Colon (tissue), 2 donors: ENCODE measurements around the gene TMEM132C.

Experiments
- FAIRE-seq: peaks from 2 replicates; lab custom pipeline; 2012; peaks lifted over from hg19 to GRCh38; lab: Jason Lieb, UNC
- donor health status: control.
- donor health status: control.

TMEM132C gene

DNA sequence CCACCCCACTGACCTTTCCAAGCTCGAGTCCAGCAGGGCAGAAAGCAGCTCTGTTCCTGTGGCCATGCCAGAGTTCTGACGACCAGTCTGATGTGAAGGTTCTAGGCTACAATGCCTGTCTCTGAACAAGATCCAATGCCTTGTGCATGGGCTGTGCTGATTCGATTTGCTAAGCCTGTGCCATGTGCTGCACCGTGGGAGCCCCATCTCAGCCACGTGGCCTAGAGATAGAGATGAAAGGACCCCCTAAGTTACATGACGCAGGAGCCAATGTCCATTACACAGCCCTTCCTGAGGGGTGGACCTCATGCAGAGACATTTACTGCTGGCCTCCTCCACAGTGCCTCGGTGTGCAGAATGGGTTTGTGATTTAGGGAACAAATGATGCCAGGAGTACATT lies 300.8 kb downstream of the TMEM132C start:
- FAIRE-seq = no peak

DNA sequence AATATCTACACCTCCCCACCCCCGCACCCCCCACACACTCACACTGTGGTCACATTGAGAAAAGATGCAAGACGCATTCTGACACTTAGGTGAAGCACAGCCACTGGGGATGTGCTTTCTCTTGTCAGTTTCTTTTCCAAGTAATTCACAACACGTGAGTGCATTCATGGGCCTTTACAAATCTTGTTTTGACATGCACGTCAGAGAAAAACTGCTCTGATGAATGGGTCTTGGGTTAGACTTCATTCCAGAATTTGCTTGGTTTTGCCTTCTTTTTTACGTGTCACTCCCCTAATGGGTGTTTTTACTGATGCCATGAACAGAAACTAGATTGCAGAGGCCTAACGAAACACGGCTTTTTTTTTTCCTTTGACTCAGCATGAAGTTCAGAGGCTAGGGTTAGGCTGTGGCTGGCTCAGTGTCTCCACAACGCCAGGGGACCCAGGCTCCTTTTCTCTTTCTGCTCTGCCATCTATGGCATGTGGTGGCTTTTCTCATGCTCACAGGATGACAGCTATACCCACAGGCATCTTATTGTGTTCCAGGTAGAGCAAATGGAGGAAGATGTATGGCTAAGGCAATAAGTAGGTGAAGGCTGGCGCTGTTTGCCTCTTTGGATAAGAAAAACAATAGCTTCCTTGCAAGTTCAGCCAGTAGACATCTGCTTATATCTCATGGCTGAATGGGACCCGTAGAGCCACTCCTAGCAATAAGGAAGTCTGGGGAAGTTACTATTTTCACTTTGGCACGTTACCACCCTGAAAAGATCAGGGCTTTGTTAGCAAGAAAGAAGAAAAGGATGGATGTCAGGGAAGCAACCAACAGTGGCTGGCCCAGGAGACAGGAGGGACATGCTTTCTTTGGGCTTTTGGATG lies 303.5 kb downstream of the TMEM132C start:
- FAIRE-seq = no peak

DNA sequence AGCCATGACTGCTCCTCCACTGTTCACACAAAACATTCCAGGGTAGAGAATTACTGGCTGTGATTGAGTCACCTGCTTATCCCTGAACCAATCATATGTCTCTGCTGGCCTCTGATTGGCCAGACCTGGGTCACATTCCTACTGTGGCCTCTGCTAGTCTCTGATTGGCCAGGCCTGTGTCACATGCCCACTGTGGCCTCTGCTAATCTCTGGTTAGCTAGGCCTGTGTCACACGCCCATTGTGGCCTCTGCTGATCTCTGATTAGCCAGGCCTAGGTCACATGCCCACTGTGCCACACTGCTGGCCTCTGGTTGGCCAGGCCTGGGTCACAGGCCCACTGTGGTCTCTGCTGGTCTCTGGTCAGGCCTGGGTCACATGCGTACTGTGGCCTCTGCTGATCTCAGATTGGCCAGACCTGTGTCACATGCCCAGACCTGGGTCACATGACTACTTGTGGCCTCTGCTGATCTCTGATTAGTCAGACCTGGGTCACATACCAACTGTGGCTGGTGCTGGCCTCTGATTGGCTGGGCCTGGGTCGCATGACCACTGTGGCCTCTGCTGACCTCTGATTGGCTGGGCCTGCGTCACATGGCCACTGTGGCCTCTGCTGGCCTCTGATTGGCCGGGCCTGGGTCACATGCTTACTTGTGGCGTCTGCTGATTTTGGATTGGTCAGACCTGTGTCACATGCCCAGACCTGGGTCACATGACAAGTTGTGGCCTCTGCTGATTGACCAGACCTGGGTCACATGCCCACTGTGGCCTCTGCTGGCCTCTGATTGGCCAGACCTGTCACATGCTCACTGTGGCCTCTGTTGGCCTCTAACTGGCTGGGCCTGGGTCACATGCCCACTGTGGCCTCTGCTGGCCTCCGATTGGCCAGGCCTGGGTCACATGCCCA lies 305.2 kb downstream of the TMEM132C start:
- no peak for FAIRE-seq

DNA sequence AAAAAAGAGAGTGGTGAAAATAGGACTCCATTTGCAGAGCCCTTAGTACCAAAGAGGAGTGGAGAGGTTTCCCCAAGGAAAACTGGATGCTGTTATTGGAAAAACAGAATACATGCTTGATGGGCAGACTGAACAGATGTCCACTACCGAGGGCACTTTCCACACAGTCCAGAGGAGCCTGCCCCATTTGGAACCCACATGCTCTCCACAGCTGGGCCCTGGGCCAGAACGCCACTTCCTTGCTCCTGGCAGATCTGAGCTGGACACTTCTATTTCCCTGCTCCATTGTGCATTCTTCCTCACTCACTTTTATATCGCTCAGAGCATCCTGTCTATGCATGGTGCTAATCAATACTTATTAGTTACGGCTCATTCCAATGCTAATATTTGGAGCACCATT lies 306.9 kb downstream of the TMEM132C start:
- FAIRE-seq = no peak

DNA sequence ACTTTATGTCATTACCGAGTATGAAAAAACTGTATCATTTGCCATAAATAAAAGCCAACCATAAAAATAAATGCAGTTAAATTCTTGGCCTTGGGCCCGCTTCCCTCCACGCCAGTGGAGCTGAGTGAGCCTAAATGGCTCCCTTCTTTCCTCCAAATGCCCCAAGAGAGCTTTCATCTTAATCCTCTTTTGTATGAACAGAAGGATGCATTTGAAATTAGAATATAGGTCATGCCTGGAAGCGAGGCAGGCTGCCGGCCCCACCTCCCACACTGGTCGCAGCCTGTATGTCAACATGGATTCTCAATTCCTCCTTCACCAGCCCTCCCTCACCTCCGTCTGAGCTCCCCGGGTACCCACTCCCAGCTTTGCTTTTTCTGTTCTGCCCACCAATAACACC lies 311.1 kb downstream of the TMEM132C start:
- no peak for FAIRE-seq

DNA sequence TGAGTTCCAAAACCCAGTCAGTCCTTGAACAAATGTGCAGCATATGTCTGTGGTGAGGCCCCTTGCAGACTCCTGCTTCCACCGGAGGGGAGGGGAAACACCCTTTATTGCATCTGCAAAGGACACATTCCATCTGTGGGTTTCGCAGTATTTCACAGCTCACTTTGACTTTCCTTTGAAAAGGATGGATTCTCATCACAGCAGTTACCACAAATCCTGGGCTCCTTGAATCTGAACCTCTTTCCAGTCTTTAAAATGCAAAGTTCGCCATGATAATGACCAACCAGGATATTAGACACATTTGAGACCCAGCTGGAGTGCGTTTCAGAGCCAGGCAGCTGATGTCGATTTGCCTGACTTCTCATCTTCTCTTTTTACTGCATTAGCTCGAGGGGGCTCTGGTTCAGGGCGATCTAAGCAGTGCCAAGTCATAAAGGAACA lies 314.4 kb downstream of the TMEM132C start:
- no peak for FAIRE-seq

DNA sequence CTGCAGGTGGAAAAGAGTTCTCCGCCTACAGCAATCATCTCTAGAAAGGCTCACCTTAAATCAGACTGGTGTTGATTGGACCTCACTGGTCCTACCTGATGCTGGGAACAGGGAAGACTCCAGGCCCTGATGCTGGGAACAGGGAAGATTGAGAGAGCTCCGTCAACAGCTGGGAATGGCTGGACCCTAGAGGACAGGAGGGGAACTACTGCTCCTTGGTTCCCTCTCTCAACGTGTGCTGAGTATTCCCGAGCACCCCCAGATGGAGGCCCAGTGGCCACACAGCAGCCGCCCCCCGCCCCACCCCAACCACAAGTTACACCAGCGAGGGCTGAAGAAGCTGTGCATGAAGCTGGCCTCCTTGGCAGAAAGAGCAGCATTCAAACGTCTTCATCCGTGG lies 316.5 kb downstream of the TMEM132C start:
- FAIRE-seq = no peak

DNA sequence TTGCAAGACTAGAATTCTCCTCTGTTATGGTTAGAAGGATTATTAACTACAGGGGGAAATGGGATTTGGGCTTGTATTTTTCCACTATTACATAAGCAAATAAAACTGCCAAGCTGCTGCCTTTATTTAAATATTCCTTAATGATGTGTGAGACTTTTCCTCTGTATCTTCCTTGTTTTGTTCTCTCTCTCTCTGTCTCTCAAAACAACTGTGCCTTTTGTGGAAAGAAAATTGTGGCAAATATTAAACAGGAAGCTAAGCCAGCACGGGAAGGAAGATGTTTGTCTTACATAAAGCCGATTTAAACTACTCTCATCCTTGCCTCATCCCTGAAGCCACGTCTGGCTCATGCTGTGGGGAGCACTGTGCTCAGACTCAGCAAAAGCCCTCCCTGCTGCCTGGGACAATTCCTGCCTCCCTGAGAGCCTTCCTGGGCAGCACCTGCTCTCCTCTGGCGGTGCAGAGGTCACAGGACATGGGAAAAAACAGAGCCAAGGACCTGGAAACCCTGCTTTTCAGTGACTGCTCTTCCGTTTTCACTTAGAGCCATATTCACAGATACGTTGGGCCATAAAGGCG lies 319.6 kb downstream of the TMEM132C start:
- FAIRE-seq = no peak

DNA sequence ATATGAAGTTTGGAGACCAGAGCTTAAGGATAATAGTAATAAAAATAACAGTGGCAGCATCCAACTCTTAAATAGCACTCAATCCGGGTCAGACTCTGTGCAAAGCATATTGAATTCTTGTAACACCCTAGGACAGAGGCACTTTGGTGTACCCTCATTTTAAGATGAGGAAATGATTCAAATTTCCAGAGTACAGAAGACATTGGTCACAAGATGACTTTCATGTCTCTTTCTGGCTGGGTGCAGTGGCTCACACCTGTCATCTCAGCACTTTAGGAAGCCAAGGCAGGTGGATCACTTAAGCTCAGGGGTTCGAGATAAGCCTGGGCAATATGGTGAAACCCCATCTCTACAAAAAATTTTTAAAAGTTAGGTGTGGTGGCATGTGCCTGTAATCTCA lies 320.9 kb downstream of the TMEM132C start:
- FAIRE-seq = no peak

DNA sequence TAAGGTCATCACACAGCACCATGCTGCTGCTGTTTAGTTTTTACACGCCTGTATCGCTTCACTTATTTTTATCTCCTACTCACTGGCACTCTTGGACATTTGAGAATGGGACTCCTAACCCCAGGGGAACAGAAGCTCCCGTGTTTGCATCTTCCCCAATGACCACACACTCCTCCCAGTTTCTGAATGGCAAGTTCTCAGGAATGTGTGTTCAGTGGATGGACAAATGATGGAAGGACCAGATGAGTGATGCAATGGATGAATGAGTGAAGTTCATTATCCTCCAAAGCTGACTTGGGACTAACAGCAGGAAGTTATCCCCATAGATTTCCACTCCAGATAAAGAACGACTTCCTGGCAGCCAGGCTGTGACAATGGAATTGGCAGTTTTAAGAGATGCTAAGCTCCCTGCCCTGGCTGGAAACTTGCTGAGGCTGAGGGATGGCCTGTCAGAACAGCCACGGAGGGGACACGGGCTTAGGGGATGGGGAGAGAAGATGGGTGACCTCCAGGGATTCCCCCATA lies 325.3 kb downstream of the TMEM132C start:
- FAIRE-seq = no peak

DNA sequence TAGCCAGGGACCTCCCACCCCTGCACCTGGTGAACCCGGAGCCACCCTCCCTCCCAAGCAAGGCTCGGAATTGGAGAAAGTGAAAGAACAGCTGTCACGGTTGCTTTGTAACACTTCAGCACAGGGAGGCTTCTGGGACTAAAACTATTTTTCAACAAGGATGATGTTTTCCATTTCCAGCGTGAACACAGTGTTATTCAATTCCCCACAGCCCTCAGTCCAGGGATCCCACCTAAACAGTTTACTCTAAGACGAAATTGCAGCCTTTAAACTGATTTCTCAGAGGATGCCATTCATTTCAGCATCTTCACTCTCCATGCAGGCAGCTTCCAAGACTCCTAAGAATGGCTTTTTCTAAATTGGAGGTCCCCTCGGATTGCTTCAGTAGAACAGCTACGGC lies 327.6 kb downstream of the TMEM132C start:
- no peak for FAIRE-seq

DNA sequence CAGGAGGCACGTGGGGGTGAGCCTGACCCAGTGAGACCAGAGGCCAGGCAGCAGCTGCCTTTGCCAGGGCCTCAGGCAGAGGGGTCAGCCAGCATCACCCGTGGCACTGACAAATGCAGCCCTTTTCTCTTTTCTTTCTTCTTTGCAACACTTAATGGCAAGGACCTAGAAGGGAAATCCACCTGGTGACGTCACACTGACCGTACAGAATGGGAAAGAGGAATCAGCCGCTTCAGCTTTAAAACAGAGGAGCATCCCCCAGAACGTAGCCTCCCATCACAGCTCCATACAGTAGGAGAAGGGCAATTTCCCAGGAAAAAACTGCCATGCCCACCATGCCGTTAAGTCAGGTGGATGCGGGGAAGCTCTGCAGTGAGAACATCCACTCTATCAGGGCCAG lies 328.6 kb downstream of the TMEM132C start:
- no peak for FAIRE-seq

DNA sequence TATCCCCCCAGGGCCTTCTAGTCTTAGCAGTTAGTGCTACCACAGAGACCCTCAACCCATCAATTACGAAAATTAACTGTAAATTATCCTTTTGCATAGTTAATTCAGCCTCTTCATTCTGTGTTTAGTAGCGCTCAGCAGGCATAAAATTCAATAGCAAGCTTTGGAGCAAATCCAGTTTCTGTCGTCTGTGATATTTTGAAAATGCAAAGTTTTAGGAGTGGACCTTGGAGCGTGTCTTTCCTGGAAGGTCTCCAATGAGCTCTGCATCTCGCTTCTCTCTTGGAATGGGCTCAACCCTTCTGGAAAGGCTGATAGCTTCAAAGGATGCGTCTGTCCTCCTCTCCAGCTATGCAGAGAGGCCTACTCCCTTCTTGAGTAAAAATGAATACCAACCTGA lies 333.9 kb downstream of the TMEM132C start:
- no peak for FAIRE-seq

DNA sequence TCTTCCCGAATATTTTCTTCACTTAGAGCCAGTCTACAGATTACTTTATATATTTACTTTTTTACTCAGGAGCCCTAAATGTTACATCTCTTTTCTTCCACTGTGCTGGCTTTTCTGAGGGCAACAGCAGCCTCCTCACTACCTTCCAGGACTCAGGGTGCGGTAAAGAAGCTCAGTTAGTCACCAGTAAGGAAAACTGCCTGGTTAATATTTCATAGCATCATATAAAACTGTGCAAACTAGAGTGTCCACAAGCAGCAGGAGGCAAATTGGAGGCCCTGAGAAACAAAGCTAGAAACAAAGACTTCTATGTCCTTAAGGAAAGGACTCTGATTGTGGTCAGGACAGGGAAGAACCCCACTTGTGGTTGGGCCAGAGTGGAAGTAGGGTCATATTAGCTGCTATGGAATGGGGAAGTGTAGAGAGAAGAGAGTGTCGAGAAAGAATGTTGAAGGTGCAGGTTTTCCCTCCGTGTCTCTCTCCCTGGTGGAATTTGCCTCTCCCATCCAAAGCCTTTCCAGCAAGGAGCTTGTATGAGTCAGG lies 336.7 kb downstream of the TMEM132C start:
- no peak for FAIRE-seq

DNA sequence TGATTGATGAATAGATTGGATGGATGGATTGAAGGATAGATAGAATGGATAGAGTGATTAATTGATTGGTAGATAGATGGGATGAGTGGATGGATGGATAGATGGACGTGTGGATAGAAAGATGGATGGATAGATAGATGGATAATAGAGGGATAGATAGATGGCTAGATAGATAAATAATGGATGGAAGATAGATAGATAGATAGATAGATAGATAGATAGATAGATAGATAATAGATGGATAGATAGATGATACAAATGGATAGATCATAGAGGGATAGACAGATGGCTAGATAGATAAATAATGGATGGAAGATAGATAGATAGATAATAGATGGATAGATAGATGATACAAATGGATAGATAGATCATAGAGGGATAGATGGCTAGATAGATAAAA lies 337.2 kb downstream of the TMEM132C start:
- peak; percentile 45 for FAIRE-seq

DNA sequence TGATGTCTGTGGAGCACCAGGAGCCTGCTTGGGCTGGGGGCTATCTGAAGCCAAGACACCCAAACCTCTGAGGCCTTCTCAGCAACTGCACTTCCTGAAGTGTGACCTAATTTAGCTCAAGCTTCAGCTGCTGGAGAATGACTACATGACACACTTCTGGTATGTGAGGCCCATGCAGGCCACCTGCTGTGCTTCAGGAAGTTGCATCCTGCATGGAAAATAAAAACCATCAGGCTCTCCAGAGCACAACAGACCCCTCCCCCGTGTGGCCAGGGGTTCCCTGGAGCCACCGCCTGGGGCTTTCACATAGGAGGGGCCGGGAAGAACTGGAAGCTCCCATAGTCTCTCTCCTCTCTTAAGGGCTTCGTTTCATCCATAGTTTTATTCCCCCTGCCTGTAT lies 339.1 kb downstream of the TMEM132C start:
- no peak for FAIRE-seq

DNA sequence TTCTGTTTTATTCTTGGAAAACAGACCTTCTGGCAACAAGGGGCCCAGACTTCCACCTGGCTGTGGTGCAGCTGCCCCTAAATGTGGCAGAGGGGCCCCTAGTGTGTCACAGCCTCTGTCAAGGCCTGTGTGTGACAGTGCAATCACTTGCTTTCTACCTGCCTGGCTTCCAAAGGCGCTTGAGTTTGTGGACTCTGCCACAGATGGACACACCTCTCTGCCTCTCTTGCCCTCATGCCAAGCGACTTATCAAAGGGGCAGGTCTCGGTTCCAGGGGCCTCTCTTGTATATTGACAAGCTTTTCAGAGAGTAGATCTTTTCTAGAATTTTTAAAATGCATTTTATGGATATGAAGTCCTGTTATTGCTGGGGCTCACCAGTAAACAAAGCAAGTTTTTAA lies 339.6 kb downstream of the TMEM132C start:
- no peak for FAIRE-seq

DNA sequence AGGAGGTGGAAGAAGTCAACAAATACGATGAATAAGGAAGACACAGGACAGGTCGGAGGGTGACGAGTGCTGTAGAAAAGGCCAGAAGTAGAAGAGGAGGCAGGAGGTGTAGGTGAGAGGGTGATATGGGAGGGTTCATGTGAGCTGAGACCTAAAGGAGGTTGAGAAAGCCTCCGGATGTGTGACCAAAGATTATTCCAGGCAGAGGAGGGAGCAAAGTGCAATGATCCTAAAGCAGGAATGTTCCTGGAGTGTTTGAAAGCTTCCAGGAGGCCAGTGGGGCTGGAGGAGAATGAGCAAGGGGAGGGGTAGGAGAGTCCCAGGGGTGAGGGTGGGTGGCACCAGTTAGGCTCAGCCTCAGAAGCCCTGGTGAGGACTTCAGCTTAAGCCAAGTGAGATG lies 340.0 kb downstream of the TMEM132C start:
- FAIRE-seq = no peak

DNA sequence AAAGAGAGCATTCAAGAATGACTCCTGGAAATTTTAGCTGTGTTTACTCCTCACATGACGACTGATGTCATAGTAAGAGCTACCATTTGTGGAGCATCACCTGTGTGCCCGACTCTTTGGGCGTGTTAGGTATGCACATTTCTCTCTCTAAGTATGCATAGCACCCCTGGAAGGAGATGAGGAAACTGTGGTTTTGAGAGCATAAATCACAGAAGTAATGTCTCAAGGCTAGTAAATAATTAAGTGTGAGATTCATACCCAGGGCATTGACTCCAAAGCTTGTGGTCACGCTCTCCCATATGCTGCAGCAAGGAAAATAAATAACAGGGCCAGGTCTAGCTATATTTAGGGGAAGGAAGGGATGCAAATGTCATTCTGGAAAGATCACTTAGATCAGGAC lies 340.7 kb downstream of the TMEM132C start:
- FAIRE-seq = no peak

DNA sequence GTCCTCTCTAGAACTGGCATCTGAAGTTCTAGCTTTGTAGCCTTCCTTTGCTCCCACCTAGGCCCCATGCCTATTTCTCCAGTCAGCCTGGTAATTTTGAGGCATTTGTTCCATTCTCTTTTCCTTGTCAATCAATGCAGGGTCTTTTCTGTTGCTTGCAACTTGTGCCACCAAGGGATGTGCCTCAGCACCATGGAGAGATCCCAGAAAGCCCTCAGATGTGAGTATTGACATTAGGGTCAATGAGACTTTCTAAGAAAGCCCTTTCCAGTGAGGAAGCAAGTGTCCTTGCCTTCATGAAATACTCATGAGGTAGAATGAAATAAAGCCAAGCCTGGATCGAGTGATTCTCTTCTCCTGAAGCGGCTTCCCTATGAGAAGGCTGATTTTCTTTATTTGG lies 342.9 kb downstream of the TMEM132C start:
- FAIRE-seq = no peak

DNA sequence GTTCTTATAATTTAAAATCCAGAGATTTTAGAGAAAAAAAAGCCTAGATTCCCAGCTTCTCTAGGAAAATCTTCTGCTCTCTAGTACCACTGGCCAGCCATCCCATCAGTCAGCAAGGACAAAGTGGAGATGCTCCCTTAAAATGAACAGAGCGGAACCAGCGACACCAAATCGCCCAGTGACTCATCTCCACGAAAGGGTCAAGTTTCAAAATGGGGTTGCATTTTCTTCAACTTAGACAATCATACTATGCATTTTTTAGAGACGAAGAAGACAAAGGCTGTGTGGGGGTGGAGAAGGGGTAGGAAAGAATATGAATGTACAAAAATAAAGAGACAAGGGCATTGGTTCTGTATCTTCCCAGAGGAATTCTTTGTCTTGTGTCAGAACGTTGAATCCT lies 344.8 kb downstream of the TMEM132C start:
- no peak for FAIRE-seq

DNA sequence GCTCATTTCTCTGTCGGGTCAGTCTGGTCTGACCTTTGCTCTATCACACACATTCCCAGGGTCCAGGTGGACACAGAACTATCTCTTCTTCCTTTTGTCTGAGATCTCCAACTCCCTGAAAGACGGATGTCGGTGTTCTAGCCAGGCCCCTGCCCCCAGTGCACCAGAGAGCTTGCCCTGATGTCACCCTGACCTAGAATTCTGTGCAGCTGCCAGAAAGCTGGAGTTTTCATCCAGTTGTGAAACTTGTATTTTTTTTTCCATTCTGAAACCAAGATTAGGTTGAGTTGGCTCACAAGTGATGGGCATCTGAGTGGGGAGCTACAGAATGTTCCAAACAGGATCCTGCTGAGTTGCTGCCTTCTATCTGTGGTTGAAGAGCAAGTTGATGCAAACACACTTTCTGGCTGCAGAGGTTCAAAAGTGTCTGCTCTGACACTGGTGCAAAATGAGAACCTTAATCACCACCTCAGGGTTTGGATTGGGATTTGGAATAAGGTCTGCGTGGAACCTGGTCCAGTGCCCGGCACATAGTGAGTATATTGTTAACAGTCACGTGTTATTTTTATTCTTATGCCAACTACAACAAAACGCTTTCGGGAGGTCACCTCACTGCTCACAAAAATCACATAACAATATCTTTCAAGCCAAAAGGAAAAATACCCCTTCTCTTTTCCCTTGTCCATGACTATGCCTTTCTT lies 345.3 kb downstream of the TMEM132C start:
- FAIRE-seq = no peak
